ENCODE data around the gene EMC9.

Gene EMC9

GRCh38 chr14:24177041-24177825 is 35.8 kb upstream of the EMC9 start:
- DNase-seq (ENCODE audit: low read depth), result no peak

- no peak for DNase-seq (ENCODE audit: low read depth)
Measured at GRCh38 chr14:24176599-24176998, 35.2 kb upstream of the EMC9 start.

GRCh38 chr14:24172871-24173281 is 31.5 kb upstream of the EMC9 start:
- no peak for DNase-seq (ENCODE audit: low read depth)

- DNase-seq (ENCODE audit: low read depth), result no peak
Measured at GRCh38 chr14:24172261-24172860, 31.0 kb upstream of the EMC9 start.

GRCh38 chr14:24171422-24172260 is 30.2 kb upstream of the EMC9 start, which contains the start of gene REC8:
TSS of gene REC8 (plus strand) at chr14:24172080. CDS start at chr14:24172553, 473 bp downstream.
- DNase-seq (ENCODE audit: low read depth), result no peak

- DNase-seq (ENCODE audit: low read depth), result no peak
Measured at GRCh38 chr14:24167469-24168114, 26.2 kb upstream of the EMC9 start.

- no peak for DNase-seq (ENCODE audit: low read depth)
Measured at GRCh38 chr14:24165785-24166184, 24.4 kb upstream of the EMC9 start.

- DNase-seq (ENCODE audit: low read depth), result no peak
Measured at GRCh38 chr14:24164518-24164991, 23.2 kb upstream of the EMC9 start.

- no peak for DNase-seq (ENCODE audit: low read depth)
Measured at GRCh38 chr14:24162093-24162492, 20.7 kb upstream of the EMC9 start.

- DNase-seq (ENCODE audit: low read depth), result peak; percentile 84
Measured at GRCh38 chr14:24160850-24161804, 19.7 kb upstream of the EMC9 start, which contains the start of gene IRF9. TSS of gene IRF9 (plus strand) at chr14:24161265. CDS start at chr14:24162145, 880 bp downstream.

GRCh38 chr14:24160499-24160849 is 19.1 kb upstream of the EMC9 start:
- DNase-seq (ENCODE audit: low read depth), result no peak

- DNase-seq (ENCODE audit: low read depth), result no peak
Measured at GRCh38 chr14:24159777-24160498, 18.5 kb upstream of the EMC9 start.

- DNase-seq (ENCODE audit: low read depth), result no peak
Measured at GRCh38 chr14:24157331-24157730, 15.9 kb upstream of the EMC9 start.

- no peak for DNase-seq (ENCODE audit: low read depth)
Measured at GRCh38 chr14:24156840-24157239, 15.4 kb upstream of the EMC9 start.

- DNase-seq (ENCODE audit: low read depth), result no peak
Measured at GRCh38 chr14:24155100-24155499, 13.7 kb upstream of the EMC9 start.

- no peak for DNase-seq (ENCODE audit: low read depth)
Measured at GRCh38 chr14:24151404-24152080, 10.2 kb upstream of the EMC9 start.

- no peak for DNase-seq (ENCODE audit: low read depth)
Measured at GRCh38 chr14:24150993-24151392, 9.6 kb upstream of the EMC9 start.

- no peak for DNase-seq (ENCODE audit: low read depth)
Measured at GRCh38 chr14:24150567-24150966, 9.2 kb upstream of the EMC9 start.

- no peak for DNase-seq (ENCODE audit: low read depth)
Measured at GRCh38 chr14:24150061-24150460, 8.7 kb upstream of the EMC9 start.
